ENCODE measurements around the gene ZC3H12D. TPM values are rescaled to one million over a fixed set of nuclear protein-coding genes. Genes with fewer than 3 reads are reported as not detected.
A peak's percentile ranks its signal among the peaks of the same experiment; 100 is the strongest.

ZC3H12D gene
- total RNA-seq, 1 experiment from 2014 or later = not detected

DNA sequence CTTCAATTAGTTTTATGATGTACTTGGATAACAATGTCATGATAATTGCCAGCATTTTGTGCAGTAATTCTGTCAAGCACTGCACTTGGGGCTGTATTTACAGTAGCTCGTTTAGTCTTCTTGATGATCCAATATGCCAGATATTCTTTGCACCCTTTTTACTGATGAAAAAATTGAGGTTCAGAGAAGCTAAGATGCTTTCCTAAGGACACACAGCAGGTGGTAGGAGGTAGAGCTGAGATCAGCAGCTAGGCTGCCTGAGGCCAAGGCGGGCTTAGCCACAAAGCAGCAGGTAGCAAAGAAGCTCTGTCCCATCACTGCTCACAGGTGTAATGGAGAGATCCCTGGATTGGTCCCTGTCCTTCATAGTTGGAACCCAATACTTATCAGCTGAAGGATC, 51.4 kb downstream of the ZC3H12D start:
- Histone ChIP-seq H3K9me2 (ENCODE audit: insufficient read depth) (no peaks in the 10 kb centered on the region; the same call in 1 of the 2 replicates), H4K20me1 (ENCODE audit: insufficient read depth) (no peaks in the 10 kb centered on the region), H3K9me3 (ENCODE audit: insufficient read depth, low read depth) (no peaks in the 10 kb centered on the region), H2AFZ (no peak overlapping the region), H3K27ac (no peak overlapping the region), H3F3A (ENCODE audit: insufficient read depth, low read depth) (no peaks in the 10 kb centered on the region), H3K36me3 (ENCODE audit: low read depth) (no peaks in the 10 kb centered on the region), H3K4me3 (no peak overlapping the region), H3K27me3 (ENCODE audit: insufficient read depth, low read depth) (no peaks in the 10 kb centered on the region), H3K4me1 (replicated peaks; ENCODE audit: insufficient read depth) (no peaks in the 10 kb centered on the region; the same call in 1 of the 2 replicates), H3K4me2 (no peak overlapping the region), H3K79me2 (ENCODE audit: low read depth) (no peaks in the 10 kb centered on the region)
- intact Hi-C loops (cut with micrococcal nuclease; ENCODE audit: unreplicated experiment) = loop anchor here (5.0 to 10.0 kb wide), 3 partner anchors 64 to 199 kb away; partner anchors contain the start of gene TAB2
- DNase-seq = no peak
- TF ChIP-seq EZH2 (IDR thresholded peaks at IDR 0.05; ENCODE audit: low read depth) = no peak
- TF ChIP-seq, protein P1, sequence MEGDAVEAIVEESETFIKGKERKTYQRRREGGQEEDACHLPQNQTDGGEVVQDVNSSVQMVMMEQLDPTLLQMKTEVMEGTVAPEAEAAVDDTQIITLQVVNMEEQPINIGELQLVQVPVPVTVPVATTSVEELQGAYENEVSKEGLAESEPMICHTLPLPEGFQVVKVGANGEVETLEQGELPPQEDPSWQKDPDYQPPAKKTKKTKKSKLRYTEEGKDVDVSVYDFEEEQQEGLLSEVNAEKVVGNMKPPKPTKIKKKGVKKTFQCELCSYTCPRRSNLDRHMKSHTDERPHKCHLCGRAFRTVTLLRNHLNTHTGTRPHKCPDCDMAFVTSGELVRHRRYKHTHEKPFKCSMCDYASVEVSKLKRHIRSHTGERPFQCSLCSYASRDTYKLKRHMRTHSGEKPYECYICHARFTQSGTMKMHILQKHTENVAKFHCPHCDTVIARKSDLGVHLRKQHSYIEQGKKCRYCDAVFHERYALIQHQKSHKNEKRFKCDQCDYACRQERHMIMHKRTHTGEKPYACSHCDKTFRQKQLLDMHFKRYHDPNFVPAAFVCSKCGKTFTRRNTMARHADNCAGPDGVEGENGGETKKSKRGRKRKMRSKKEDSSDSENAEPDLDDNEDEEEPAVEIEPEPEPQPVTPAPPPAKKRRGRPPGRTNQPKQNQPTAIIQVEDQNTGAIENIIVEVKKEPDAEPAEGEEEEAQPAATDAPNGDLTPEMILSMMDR (conservative IDR thresholded peaks at IDR 0.05) = no peak
- CTCF ChIA-PET = interaction anchor here (0.6 kb wide), 2 partner anchors 460 to 471 kb away, joined by 3 read pairs; no protein-coding TSS in a partner anchor
- no TSS peak for BruUV-seq (replicated peaks)
- POLR2A ChIA-PET (ENCODE audit: unreplicated experiment) = no interaction called here

DNA sequence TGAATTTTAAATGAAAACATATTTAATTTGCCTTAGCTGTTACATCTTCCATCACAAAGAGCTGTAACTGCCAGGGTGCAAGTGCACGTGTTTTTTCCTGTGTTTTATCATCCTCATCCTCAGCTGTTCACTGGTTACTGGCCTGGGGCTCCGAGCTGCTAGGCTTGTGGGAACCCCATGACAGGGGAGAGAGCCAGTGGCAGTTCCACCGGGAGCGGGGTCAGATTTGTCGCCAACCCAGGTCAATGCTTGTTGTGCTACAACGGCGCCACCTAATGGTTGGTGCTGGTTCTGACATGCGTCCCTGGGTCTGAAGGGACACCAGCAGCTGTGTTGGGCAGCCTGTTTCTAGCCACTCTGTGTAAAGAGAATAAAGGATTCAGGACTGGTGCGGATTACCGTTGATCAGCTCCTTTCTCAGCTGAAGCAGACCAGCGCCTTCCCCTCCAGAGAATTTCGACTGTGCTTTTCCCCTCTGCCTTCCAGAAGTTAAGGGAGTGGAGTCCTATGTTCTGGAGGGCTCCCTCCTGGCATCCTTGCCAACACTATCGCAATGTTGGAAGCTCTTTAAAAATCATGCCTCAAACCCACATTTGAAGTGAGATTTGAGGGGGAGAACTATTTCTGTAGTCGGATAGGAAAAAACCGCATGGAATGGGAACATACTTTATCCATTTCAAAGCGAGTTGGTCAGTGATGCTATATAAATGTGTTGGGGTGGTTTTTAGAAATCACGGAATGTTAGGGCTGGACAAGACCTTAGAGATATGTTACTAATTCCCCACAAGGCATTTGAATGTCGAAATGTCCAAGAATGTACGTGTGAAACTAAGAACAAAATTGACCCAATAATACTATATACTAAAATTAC, 52.7 kb downstream of the ZC3H12D start:
- Histone ChIP-seq H3K79me2 (ENCODE audit: low read depth) (no peaks in the 10 kb centered on the region), H3K4me3 (no peak overlapping the region), H2AFZ (no peak overlapping the region), H3K4me1 (replicated peaks; ENCODE audit: insufficient read depth) (no peaks in the 10 kb centered on the region; the same call in 1 of the 2 replicates), H3K27me3 (ENCODE audit: insufficient read depth, low read depth) (no peaks in the 10 kb centered on the region), H3K27ac (no peak overlapping the region), H3K36me3 (ENCODE audit: low read depth) (no peaks in the 10 kb centered on the region), H3K9me3 (ENCODE audit: insufficient read depth, low read depth) (no peaks in the 10 kb centered on the region), H3K4me2 (peak overlapping the region; percentile 68), H3K9me2 (ENCODE audit: insufficient read depth) (no peaks in the 10 kb centered on the region), H3F3A (ENCODE audit: insufficient read depth, low read depth) (no peaks in the 10 kb centered on the region), H4K20me1 (ENCODE audit: insufficient read depth) (no peaks in the 10 kb centered on the region)
- DNase-seq = peak; percentile 52 to 79
- TF ChIP-seq, protein P1 (conservative IDR thresholded peaks at IDR 0.05) = peak; percentile 95
- no peak for TF ChIP-seq EZH2 (IDR thresholded peaks at IDR 0.05; ENCODE audit: low read depth)
- intact Hi-C loops (cut with micrococcal nuclease; ENCODE audit: unreplicated experiment) = loop anchor here (1.0 to 10.0 kb wide), 7 partner anchors 65 to 854 kb away; partner anchors contain the start of gene TAB2
- CTCF ChIA-PET = interaction anchor here (0.8 to 1.2 kb wide), 4 partner anchors 22 to 854 kb away, joined by 3 to 5 read pairs (median 4); no protein-coding TSS in a partner anchor
- no TSS peak for BruUV-seq (replicated peaks)
- POLR2A ChIA-PET (ENCODE audit: unreplicated experiment) = no interaction called here

DNA sequence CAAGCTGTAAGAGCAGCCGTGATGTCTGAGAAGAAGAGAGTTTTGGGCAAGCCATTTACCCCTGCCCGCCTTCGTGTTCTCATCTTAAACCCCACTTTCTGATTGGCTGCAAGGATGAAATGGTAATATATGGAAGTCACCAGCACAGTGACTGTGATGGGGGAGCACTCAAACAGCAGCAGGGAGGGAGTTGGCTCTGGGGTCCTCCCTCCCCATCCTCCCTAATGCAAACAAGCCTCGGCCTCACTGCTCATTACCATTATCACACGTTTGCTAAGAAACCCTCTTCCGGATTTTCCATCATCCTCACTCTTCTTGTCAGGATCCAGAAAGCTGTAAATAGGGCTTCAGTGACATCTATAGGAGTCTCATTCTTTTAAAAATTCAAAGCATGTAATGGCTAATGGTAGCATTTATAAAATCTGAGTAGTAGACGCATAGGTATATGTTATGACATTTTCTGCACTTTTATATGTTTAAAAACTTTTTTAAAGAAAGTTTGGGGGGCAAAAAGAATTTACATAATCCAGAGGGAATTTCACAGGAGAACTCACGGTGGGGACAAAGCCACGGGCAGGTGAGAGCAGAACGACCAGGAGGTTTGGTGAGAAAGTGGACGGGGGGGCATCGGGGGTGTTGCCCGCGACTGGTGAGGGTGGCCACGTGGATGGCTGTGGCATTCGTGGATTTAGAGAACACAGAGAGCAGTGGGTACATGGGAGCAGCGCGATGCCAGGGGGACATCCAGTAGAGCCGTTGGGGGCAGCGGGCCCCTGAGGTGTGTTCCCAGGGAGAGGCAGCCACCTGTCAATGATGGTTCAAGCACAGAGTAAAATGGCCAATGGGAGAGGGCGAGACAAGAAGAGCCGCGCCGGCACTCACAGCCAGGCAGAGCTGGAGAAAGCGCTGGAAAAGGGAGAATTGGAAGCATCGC, 55.1 kb downstream of the ZC3H12D start:
- ChIA-PET CTCF (no interaction called here), POLR2A (ENCODE audit: unreplicated experiment) (no interaction called here)
- Histone ChIP-seq H2AFZ (no peak overlapping the region), H3K27me3 (ENCODE audit: insufficient read depth, low read depth) (no peaks in the 10 kb centered on the region), H3K4me1 (replicated peaks; ENCODE audit: insufficient read depth) (no peaks in the 10 kb centered on the region; the same call in 1 of the 2 replicates), H3K4me2 (no peak overlapping the region), H3K4me3 (no peak overlapping the region), H3K79me2 (ENCODE audit: low read depth) (no peaks in the 10 kb centered on the region), H3K9me2 (ENCODE audit: insufficient read depth) (no peaks in the 10 kb centered on the region), H3K36me3 (ENCODE audit: low read depth) (no peaks in the 10 kb centered on the region), H4K20me1 (ENCODE audit: insufficient read depth) (no peaks in the 10 kb centered on the region), H3K27ac (no peak overlapping the region), H3F3A (ENCODE audit: insufficient read depth, low read depth) (no peaks in the 10 kb centered on the region), H3K9me3 (ENCODE audit: insufficient read depth, low read depth) (no peaks in the 10 kb centered on the region)
- TF ChIP-seq EZH2 (IDR thresholded peaks at IDR 0.05; ENCODE audit: low read depth) = no peak
- TF ChIP-seq, protein P1 (conservative IDR thresholded peaks at IDR 0.05) = no peak
- intact Hi-C loops (cut with micrococcal nuclease; ENCODE audit: unreplicated experiment) = loop anchor here (2.0 to 10.0 kb wide), 4 partner anchors 68 to 195 kb away; partner anchors contain the start of gene TAB2
- no peak for DNase-seq
- no TSS peak for BruUV-seq (replicated peaks)
